Trophoblast cell (in vitro differentiated cells and primary cell): ENCODE results near the gene NRSN1.

ENCODE experiments used
- DNase-seq, 2 donors: peaks; one replicate each; pipeline ENCODE4 v3.0.0-alpha.2; 2016
- H2AFZ ChIP-seq: 2 replicates; pipeline ENCODE4 v1.6.1; 2013; ENCODE audit warnings: low read length, moderate library complexity, mild to moderate bottlenecking; ENCODE audit not compliant: insufficient read depth, poor library complexity
- H2AK5ac ChIP-seq: 2 replicates; pipeline ENCODE4 v1.6.1; 2013; ENCODE audit warnings: mild to moderate bottlenecking, low read length
- H2BK120ac ChIP-seq: 2 replicates; pipeline ENCODE4 v1.6.1; 2013; ENCODE audit warnings: low read length, mild to moderate bottlenecking, moderate library complexity; ENCODE audit not compliant: insufficient read depth, poor library complexity
- H2BK12ac ChIP-seq: 2 replicates; pipeline ENCODE4 v1.6.1; 2013; ENCODE audit warnings: mild to moderate bottlenecking, low read length, moderate library complexity
- H2BK5ac ChIP-seq: 2 replicates; pipeline ENCODE4 v1.6.1; 2013; ENCODE audit warnings: low read length, low read depth, moderate library complexity, mild to moderate bottlenecking; ENCODE audit not compliant: poor library complexity
- H3K14ac ChIP-seq: 2 replicates; pipeline ENCODE4 v1.6.1; 2013; ENCODE audit warnings: mild to moderate bottlenecking, low read length
- H3K18ac ChIP-seq: 2 replicates; pipeline ENCODE4 v1.6.1; 2013; ENCODE audit warnings: mild to moderate bottlenecking, low read length
- H3K23ac ChIP-seq: 2 replicates; pipeline ENCODE4 v1.6.1; 2013; ENCODE audit warnings: low read length
- H3K27ac ChIP-seq: 2 replicates; pipeline ENCODE4 v1.5.1; 2013; ENCODE audit warnings: low read depth, mild to moderate bottlenecking, inconsistent platforms, low read length, moderate library complexity
- H3K27me3 ChIP-seq: 2 replicates; pipeline ENCODE4 v1.6.1; 2013; ENCODE audit warnings: inconsistent platforms, mild to moderate bottlenecking, low read length, moderate library complexity; ENCODE audit not compliant: insufficient read depth
- H3K36me3 ChIP-seq, 2 experiments: 1 replicate in 1 of 2; 2 replicates in 1 of 2; pipeline ENCODE4 v1.6.1; 2013; ENCODE audit warnings: low read length in 2 of 2, mild to moderate bottlenecking in 2 of 2, moderate library complexity in 1 of 2; ENCODE audit not compliant: insufficient read depth in 2 of 2, control insufficient read depth in 1 of 2
- H3K4ac ChIP-seq: 2 replicates; pipeline ENCODE4 v1.6.1; 2013; ENCODE audit warnings: low read depth, mild to moderate bottlenecking, low read length, moderate library complexity
- H3K4me1 ChIP-seq, 2 experiments: 1 replicate in 1 of 2; 2 replicates in 1 of 2; pipeline ENCODE4 v1.6.1; 2013; ENCODE audit warnings: low read length in 2 of 2, mild to moderate bottlenecking in 2 of 2, moderate library complexity in 1 of 2; ENCODE audit not compliant: insufficient read depth in 2 of 2, control insufficient read depth in 1 of 2
- H3K4me2 ChIP-seq: 2 replicates; pipeline ENCODE4 v1.6.1; 2013; ENCODE audit warnings: inconsistent platforms, mild to moderate bottlenecking, low read length, moderate library complexity
- H3K4me3 ChIP-seq: 2 replicates; pipeline ENCODE4 v1.5.1; 2013; ENCODE audit warnings: mild to moderate bottlenecking, low read depth, low read length, inconsistent platforms
- H3K79me1 ChIP-seq: one replicate; pipeline ENCODE4 v1.6.1; 2013; ENCODE audit warnings: low read length
- H3K79me2 ChIP-seq: 2 replicates; pipeline ENCODE4 v1.6.1; 2013; ENCODE audit warnings: low read length, mild to moderate bottlenecking; ENCODE audit not compliant: control insufficient read depth, insufficient read depth, poor library complexity
- H3K9ac ChIP-seq: 2 replicates; pipeline ENCODE4 v1.6.1; 2013; ENCODE audit warnings: mild to moderate bottlenecking, low read length
- H3K9me3 ChIP-seq: 2 replicates; pipeline ENCODE4 v1.6.1; 2013; ENCODE audit warnings: low read depth, mild to moderate bottlenecking, control low read depth, inconsistent platforms, low read length; ENCODE audit not compliant: insufficient read depth
- H4K12ac ChIP-seq: 2 replicates; pipeline ENCODE4 v1.6.1; 2013; ENCODE audit warnings: low read depth, mild to moderate bottlenecking, low read length, moderate library complexity
- H4K8ac ChIP-seq: 2 replicates; pipeline ENCODE4 v1.6.1; 2013; ENCODE audit warnings: low read depth, mild to moderate bottlenecking, low read length, moderate library complexity
- H4K91ac ChIP-seq: one replicate; pipeline ENCODE4 v1.6.1; 2013; ENCODE audit warnings: low read depth, mild to moderate bottlenecking, low read length, moderate library complexity
- WGBS: extraction: QIAGEN DNeasy Blood & Tissue Kit; methylation state at CpG from one replicate; pipeline ENCODE4 v1.1.7; 2013; ENCODE audit warnings: missing lambda C conversion rate; ENCODE audit not compliant: insufficient read length, insufficient coverage; ENCODE audit errors: extremely low coverage; 5-methylcytosine and 5-hydroxymethylcytosine counted together

Gene NRSN1

DNA sequence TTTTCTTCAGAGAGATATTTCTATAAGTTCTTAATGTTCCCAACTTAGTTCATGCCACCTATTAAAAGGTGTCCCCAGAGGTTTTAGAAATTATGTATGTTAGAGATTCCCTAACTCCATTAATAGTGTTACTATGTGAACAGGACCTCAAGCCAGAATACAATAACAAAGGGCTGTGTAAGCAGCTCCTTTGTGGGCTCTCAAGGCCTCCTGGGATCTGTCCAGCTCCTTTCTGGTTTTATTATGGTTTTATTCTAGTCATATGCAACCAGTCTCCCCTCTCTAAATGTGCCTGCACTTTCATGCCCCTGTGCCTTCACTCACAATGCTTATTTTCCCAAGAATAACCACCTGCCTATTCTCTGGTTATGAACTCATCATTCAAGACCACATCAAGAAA lies 22.7 kb downstream of the NRSN1 start:
- Histone ChIP-seq H2BK12ac (no peak overlapping the region), H2AK5ac (no peak overlapping the region), H3K18ac (no peak overlapping the region), H4K8ac (no peak overlapping the region), H3K79me1 (no peaks in the 10 kb centered on the region), H2AFZ (no peak overlapping the region), H3K9me3 (peaks cover 2% of the 10 kb centered on the region), H3K79me2 (no peaks in the 10 kb centered on the region), H3K4ac (no peak overlapping the region), H3K4me1 (peaks cover 5 to 10% of the 10 kb centered on the region in 2 experiments), H3K4me2 (no peak overlapping the region), H3K9ac (no peak overlapping the region), H3K27ac (no peak overlapping the region), H4K91ac (no peak overlapping the region), H3K36me3 (no peaks in the 10 kb centered on the region), H3K23ac (no peak overlapping the region), H3K4me3 (no peak overlapping the region), H2BK5ac (no peak overlapping the region), H3K14ac (no peak overlapping the region), H3K27me3 (no peaks in the 10 kb centered on the region), H2BK120ac (no peak overlapping the region), H4K12ac (no peak overlapping the region)
- DNase-seq, result no peak

DNA sequence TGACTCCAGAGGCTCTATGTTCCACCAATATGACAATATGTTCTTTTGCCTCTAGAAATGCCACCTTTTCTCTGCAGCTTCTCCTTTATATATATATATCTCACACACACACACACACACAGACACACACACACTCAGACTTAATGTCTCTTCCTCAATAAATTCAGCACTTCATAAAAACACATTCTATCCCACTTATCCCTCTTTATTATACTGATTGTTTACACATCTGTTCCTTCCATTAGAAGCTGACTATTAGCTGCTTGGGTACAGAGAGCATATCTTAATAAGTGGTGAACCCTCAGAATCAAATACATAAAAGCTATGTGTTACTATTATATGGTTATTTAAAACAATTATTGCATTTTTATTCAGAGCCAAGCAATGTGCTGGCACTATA lies 23.3 kb downstream of the NRSN1 start:
- no peak overlapping the region for H3K18ac ChIP-seq
- H3K9ac ChIP-seq, result no peak overlapping the region
- H3K14ac ChIP-seq, result no peak overlapping the region
- H3K23ac ChIP-seq, result no peak overlapping the region
- no peaks in the 10 kb centered on the region for H3K36me3 ChIP-seq
- H4K12ac ChIP-seq, result no peak overlapping the region
- no peak overlapping the region for H3K4me2 ChIP-seq
- H4K91ac ChIP-seq, result no peak overlapping the region
- H3K79me1 ChIP-seq, result no peaks in the 10 kb centered on the region
- no peak overlapping the region for H2BK12ac ChIP-seq
- no peak overlapping the region for H2BK5ac ChIP-seq
- no peak overlapping the region for H3K27ac ChIP-seq
- H3K4me1 ChIP-seq, result peaks cover 5 to 10% of the 10 kb centered on the region in 2 experiments
- no peak overlapping the region for H3K4me3 ChIP-seq
- no peak for DNase-seq
- H3K79me2 ChIP-seq, result no peaks in the 10 kb centered on the region
- no peaks in the 10 kb centered on the region for H3K27me3 ChIP-seq
- no peak overlapping the region for H2AK5ac ChIP-seq
- no peak overlapping the region for H4K8ac ChIP-seq
- peaks cover 2% of the 10 kb centered on the region for H3K9me3 ChIP-seq
- no peak overlapping the region for H3K4ac ChIP-seq
- no peak overlapping the region for H2AFZ ChIP-seq
- no peak overlapping the region for H2BK120ac ChIP-seq

DNA sequence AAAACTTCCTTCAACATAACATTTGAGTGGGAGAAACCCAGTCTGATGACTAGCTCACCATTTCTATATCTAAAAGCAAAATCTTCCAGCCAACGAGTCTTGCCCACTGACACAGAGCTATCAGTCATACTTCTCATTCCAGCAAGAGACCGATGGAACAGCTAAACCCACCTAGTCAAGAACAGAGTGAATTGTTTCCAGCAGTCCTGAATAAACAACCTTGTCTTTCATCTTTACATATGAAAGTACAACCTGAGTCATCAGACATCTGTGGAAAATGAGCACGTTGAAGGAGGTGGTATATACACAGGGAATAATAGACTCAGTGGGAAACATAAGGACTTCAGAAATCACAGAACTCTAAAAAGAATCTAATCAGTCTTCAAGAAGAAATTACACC lies 23.8 kb downstream of the NRSN1 start:
- H3K36me3 ChIP-seq, result no peaks in the 10 kb centered on the region
- H2AFZ ChIP-seq, result no peak overlapping the region
- no peaks in the 10 kb centered on the region for H3K79me1 ChIP-seq
- no peak overlapping the region for H2BK120ac ChIP-seq
- no peaks in the 10 kb centered on the region for H3K27me3 ChIP-seq
- H3K79me2 ChIP-seq, result no peaks in the 10 kb centered on the region
- H3K4me2 ChIP-seq, result no peak overlapping the region
- H3K4ac ChIP-seq, result no peak overlapping the region
- H4K91ac ChIP-seq, result no peak overlapping the region
- no peak overlapping the region for H4K12ac ChIP-seq
- H3K14ac ChIP-seq, result no peak overlapping the region
- H3K4me1 ChIP-seq, result peaks cover 5 to 10% of the 10 kb centered on the region in 2 experiments
- no CpG with 5 or more reads among the region's 3 CpGs for WGBS
- H3K9ac ChIP-seq, result no peak overlapping the region
- H3K4me3 ChIP-seq, result no peak overlapping the region
- no peak overlapping the region for H4K8ac ChIP-seq
- no peak overlapping the region for H3K18ac ChIP-seq
- no peak for DNase-seq
- H2BK5ac ChIP-seq, result no peak overlapping the region
- no peak overlapping the region for H2BK12ac ChIP-seq
- no peak overlapping the region for H3K23ac ChIP-seq
- no peak overlapping the region for H3K27ac ChIP-seq
- no peak overlapping the region for H2AK5ac ChIP-seq
- peaks cover 2% of the 10 kb centered on the region for H3K9me3 ChIP-seq

DNA sequence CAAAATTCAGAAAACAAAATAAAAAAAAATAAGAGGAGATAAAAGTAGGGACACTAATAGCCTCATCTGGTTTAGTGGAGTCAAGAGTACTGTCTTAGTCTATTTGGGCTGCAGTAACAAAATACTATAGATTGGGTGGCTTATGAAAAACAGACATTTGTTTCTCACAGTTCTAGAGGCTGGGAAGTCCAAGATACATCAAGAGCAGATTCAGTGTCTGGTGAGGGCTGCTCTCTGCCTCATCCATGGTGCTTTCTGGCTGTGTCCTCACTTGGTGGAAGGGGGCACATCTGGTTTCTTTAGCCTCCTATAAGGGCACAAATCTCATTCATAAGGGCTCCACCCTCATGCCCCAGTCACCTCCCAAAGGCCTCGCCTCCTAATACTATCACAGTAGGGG lies 26.0 kb downstream of the NRSN1 start:
- WGBS, result no CpG with 5 or more reads among the region's 1 CpG
- H3K9me3 ChIP-seq, result peaks cover 2% of the 10 kb centered on the region
- no peak overlapping the region for H3K14ac ChIP-seq
- no peak overlapping the region for H3K4me2 ChIP-seq
- peaks cover 4 to 5% of the 10 kb centered on the region in 2 experiments for H3K4me1 ChIP-seq
- no peak overlapping the region for H3K27ac ChIP-seq
- H3K23ac ChIP-seq, result no peak overlapping the region
- DNase-seq, result no peak
- no peaks in the 10 kb centered on the region for H3K27me3 ChIP-seq
- no peak overlapping the region for H2BK5ac ChIP-seq
- H3K79me2 ChIP-seq, result no peaks in the 10 kb centered on the region
- H2AK5ac ChIP-seq, result no peak overlapping the region
- H3K18ac ChIP-seq, result no peak overlapping the region
- H4K91ac ChIP-seq, result no peak overlapping the region
- no peak overlapping the region for H2BK12ac ChIP-seq
- H3K9ac ChIP-seq, result no peak overlapping the region
- H2BK120ac ChIP-seq, result no peak overlapping the region
- no peaks in the 10 kb centered on the region for H3K36me3 ChIP-seq
- no peak overlapping the region for H3K4ac ChIP-seq
- H4K12ac ChIP-seq, result no peak overlapping the region
- H2AFZ ChIP-seq, result no peak overlapping the region
- H3K4me3 ChIP-seq, result no peak overlapping the region
- H3K79me1 ChIP-seq, result no peaks in the 10 kb centered on the region
- no peak overlapping the region for H4K8ac ChIP-seq

DNA sequence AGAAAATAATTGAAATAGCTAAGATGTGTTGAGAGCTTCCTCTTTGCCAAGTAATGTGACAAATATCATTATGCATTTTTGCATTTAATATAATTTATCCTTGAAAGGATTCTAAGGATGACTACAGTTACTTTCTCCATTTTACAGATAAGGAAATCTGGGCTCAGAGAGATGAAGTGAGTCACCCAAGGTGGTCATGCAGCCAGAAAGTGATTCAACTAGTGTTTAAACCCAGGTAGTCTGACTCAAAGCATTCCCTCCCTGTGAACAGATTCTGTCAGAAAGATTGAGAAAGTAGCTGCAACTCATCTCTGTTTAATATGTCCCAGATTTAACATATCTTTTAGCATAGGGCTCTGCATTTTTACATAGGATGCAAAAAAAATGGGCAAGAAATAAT lies 28.1 kb downstream of the NRSN1 start:
- Histone ChIP-seq H3K18ac (no peak overlapping the region), H4K91ac (no peak overlapping the region), H3K23ac (no peak overlapping the region), H3K14ac (no peak overlapping the region), H2BK120ac (no peak overlapping the region), H3K27ac (no peak overlapping the region), H4K8ac (no peak overlapping the region), H2BK5ac (no peak overlapping the region), H3K79me2 (no peaks in the 10 kb centered on the region), H3K9me3 (peaks cover 2% of the 10 kb centered on the region), H2BK12ac (no peak overlapping the region), H3K4ac (no peak overlapping the region), H3K79me1 (no peaks in the 10 kb centered on the region), H2AK5ac (no peak overlapping the region), H3K4me1 (no peaks in the 10 kb centered on the region), H3K4me2 (no peak overlapping the region), H3K36me3 (no peaks in the 10 kb centered on the region), H3K4me3 (no peak overlapping the region), H3K27me3 (no peaks in the 10 kb centered on the region), H2AFZ (no peak overlapping the region), H3K9ac (no peak overlapping the region), H4K12ac (no peak overlapping the region)
- peak; percentile 7 to 49 for DNase-seq
